OCI-LY3 (cell line): ENCODE results near the gene RNU7-1.
"Not testable (repeated sequence)": the region's sequence is repeated elsewhere in the genome, so short reads cannot be mapped to it uniquely, and the experiment has no call there.

Experiments
- EZH2phosphoT487 ChIP-seq: fragments of 200-600 bp; shearing (Covaris generic); IDR thresholded peaks from 2 replicates; pipeline ENCODE4 v1.6.1; 2018; ENCODE audit warnings: antibody characterized with exemption, mixed run types, low read depth
- TF ChIP-seq, protein P1 (sequence below): fragments of 200-600, 300-600 bp; sonication (generic); IDR thresholded peaks from 2 replicates; pipeline ENCODE4 v1.5.1; 2014; ENCODE audit warnings: antibody characterized with exemption, low read length, low read depth

DNA sequence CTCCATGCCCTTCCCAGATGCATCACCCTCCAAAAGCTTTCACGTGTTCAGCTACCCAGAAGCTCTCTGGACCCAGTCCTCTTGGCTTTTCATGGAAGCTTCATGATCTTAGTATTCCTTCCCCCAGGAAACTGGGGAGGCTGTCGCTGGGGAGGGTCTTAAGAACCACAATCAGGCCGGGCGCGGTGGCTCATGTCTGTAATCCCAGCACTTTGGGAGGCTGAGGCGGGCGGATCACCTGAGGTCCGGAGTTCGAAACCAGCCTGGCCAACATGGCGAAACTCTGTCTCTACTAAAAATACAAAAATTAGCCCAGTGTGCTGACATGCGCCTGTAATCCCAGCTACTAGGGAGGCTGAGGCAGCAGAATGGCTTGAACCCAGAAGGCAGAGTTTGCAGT lies 35.5 kb upstream of the RNU7-1 start:
- TF ChIP-seq, protein P1, sequence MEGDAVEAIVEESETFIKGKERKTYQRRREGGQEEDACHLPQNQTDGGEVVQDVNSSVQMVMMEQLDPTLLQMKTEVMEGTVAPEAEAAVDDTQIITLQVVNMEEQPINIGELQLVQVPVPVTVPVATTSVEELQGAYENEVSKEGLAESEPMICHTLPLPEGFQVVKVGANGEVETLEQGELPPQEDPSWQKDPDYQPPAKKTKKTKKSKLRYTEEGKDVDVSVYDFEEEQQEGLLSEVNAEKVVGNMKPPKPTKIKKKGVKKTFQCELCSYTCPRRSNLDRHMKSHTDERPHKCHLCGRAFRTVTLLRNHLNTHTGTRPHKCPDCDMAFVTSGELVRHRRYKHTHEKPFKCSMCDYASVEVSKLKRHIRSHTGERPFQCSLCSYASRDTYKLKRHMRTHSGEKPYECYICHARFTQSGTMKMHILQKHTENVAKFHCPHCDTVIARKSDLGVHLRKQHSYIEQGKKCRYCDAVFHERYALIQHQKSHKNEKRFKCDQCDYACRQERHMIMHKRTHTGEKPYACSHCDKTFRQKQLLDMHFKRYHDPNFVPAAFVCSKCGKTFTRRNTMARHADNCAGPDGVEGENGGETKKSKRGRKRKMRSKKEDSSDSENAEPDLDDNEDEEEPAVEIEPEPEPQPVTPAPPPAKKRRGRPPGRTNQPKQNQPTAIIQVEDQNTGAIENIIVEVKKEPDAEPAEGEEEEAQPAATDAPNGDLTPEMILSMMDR = not testable (repeated sequence)
- TF ChIP-seq EZH2phosphoT487 = not testable (repeated sequence)
